Osteocyte (in vitro differentiated cells): Measurements from ENCODE around the gene TMPRSS4. TPM values are rescaled to one million over a fixed set of nuclear protein-coding genes. Genes with fewer than 3 reads are reported as not detected.

ENCODE experiments used
- DNase-seq: peaks from one replicate; pipeline ENCODE4 v3.0.0; 2021; ENCODE audit warnings: mixed read lengths; ENCODE audit not compliant: unreplicated experiment; ENCODE audit errors: extremely low spot score
- H3K27ac Mint-ChIP-seq: one replicate; pipeline ENCODE4 v1.8.0; 2021; ENCODE audit warnings: mild to moderate bottlenecking, mixed read lengths; ENCODE audit not compliant: unreplicated experiment
- H3K27me3 Mint-ChIP-seq: one replicate; pipeline ENCODE4 v1.8.0; 2021; ENCODE audit warnings: mixed read lengths; ENCODE audit not compliant: unreplicated experiment
- H3K36me3 Mint-ChIP-seq: one replicate; pipeline ENCODE4 v1.8.0; 2021; ENCODE audit warnings: mixed read lengths; ENCODE audit not compliant: unreplicated experiment
- H3K4me1 Mint-ChIP-seq: one replicate; pipeline ENCODE4 v1.8.0; 2021; ENCODE audit warnings: mixed read lengths; ENCODE audit not compliant: unreplicated experiment
- H3K4me3 Mint-ChIP-seq: one replicate; pipeline ENCODE4 v1.8.0; 2021; ENCODE audit warnings: mild to moderate bottlenecking, moderate library complexity, mixed read lengths; ENCODE audit not compliant: unreplicated experiment
- H3K9me3 Mint-ChIP-seq: one replicate; pipeline ENCODE4 v1.8.0; 2021; ENCODE audit warnings: mixed read lengths; ENCODE audit not compliant: unreplicated experiment
- total RNA-seq: library from RNA; stranded (reverse); gene quantifications from 2 replicates; pipeline ENCODE4 v1.2.1, GENCODE V29; 2021
- TF ChIP-seq, protein P1 (sequence below): fragments of 200-600 bp; sonication (generic); IDR thresholded peaks from 2 replicates; pipeline ENCODE4 v1.5.0; 2021; ENCODE audit warnings: antibody characterized with exemption, mild to moderate bottlenecking, moderate library complexity

TMPRSS4 gene
- total RNA-seq, 1 donor from 2014 or later, result not detected

DNA sequence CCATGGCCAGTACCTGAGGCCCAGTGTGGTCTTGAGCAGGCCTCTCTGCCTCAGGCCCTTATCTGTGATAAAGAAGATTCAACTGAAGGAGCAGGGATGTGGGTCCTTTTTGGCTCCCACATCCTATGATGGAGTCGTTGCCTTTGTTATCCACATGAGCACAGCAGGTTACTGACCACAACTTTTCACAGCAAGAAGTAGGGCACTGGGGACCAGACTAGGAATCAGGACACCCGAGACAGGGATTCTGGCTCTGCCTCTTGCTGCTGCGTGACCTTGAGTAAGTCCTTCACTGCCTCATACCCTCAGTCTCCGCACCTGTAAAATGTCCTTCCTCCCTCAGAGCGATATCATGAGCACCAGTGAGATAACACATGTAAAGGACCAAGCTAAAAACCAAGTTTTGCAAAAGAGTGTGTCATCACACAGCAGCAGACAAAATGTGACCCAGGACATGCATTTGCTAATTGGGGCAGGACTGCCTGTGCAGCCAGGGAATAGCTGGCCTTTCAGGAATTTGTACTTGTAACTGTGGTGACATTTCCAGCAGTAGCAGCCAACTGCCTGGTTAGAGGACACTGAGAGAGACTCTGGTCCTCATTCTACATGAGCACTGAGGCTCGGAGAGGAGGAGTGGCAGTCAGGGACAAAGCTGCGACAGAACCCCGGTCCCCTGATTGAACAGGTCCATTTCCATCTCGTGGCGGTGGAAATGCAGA lies 23.1 kb downstream of the TMPRSS4 start:
- TF ChIP-seq, protein P1, sequence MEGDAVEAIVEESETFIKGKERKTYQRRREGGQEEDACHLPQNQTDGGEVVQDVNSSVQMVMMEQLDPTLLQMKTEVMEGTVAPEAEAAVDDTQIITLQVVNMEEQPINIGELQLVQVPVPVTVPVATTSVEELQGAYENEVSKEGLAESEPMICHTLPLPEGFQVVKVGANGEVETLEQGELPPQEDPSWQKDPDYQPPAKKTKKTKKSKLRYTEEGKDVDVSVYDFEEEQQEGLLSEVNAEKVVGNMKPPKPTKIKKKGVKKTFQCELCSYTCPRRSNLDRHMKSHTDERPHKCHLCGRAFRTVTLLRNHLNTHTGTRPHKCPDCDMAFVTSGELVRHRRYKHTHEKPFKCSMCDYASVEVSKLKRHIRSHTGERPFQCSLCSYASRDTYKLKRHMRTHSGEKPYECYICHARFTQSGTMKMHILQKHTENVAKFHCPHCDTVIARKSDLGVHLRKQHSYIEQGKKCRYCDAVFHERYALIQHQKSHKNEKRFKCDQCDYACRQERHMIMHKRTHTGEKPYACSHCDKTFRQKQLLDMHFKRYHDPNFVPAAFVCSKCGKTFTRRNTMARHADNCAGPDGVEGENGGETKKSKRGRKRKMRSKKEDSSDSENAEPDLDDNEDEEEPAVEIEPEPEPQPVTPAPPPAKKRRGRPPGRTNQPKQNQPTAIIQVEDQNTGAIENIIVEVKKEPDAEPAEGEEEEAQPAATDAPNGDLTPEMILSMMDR, result no peak
- no peaks in the 10 kb centered on the region for H3K4me1 Mint-ChIP-seq
- H3K27me3 Mint-ChIP-seq, result peaks cover 22% of the 10 kb centered on the region

GRCh38 chr11:118100691-118101232 lies 23.9 kb downstream of the TMPRSS4 start:
- Mint-ChIP-seq H3K9me3 (no peaks in the 10 kb centered on the region), H3K36me3 (no peaks in the 10 kb centered on the region), H3K27me3 (peaks cover 25% of the 10 kb centered on the region), H3K4me3 (no peak overlapping the region), H3K4me1 (no peaks in the 10 kb centered on the region), H3K27ac (no peak overlapping the region)
- no peak for DNase-seq
- TF ChIP-seq, protein P1, result no peak

More for the DNA sequence above, 23.1 kb downstream of the TMPRSS4 start:
- Mint-ChIP-seq H3K9me3 (no peaks in the 10 kb centered on the region), H3K27ac (no peak overlapping the region), H3K4me3 (no peak overlapping the region), H3K36me3 (no peaks in the 10 kb centered on the region)
- DNase-seq, result no peak

GRCh38 chr11:118102721-118103261 lies 25.9 kb downstream of the TMPRSS4 start:
- TF ChIP-seq, protein P1, result no peak
- peaks cover 23% of the 10 kb centered on the region for H3K27me3 Mint-ChIP-seq
- H3K4me3 Mint-ChIP-seq, result no peak overlapping the region
- DNase-seq, result no peak
- no peaks in the 10 kb centered on the region for H3K9me3 Mint-ChIP-seq
- no peak overlapping the region for H3K27ac Mint-ChIP-seq
- H3K36me3 Mint-ChIP-seq, result no peaks in the 10 kb centered on the region
- H3K4me1 Mint-ChIP-seq, result no peaks in the 10 kb centered on the region

- TF ChIP-seq, protein P1, result no peak
- Mint-ChIP-seq H3K27me3 (peaks cover 19% of the 10 kb centered on the region), H3K9me3 (no peaks in the 10 kb centered on the region), H3K4me1 (no peaks in the 10 kb centered on the region), H3K4me3 (no peak overlapping the region), H3K36me3 (no peaks in the 10 kb centered on the region), H3K27ac (no peak overlapping the region)
- DNase-seq, result no peak
These were observed 27.6 kb downstream of the TMPRSS4 start for GRCh38 chr11:118104491-118104890.

DNA sequence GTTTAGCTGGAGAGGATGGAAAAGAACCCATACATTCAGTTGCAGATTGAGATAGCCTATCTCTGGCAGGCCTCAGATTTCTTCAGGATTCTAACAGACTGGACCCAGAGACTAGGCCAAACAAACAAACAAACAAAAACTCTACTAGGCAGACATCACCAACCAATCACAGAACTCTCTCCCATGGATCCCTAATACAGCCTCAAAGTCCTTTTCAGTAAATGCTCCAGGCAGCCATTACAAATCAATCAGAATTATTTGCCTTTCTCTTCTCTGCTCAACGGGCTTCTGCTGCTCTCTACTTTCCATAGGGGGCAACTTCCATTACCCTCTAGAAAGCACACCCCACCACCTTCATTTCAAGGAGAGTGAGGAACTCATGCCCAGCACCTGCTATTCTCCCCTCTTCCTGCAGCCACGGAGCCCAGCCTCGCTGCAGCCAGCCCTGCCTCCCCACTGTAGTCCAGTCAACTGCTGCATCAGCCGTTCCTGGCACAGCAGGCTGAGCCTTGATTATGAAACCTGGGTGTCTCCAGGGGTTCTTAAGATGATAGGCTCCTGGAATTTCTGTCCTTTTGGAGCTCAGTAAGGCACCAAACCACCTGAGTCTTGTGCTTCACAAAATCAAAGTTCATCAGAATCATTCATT lies 28.9 kb downstream of the TMPRSS4 start:
- no peak for DNase-seq
- H3K4me3 Mint-ChIP-seq, result no peak overlapping the region
- H3K36me3 Mint-ChIP-seq, result no peaks in the 10 kb centered on the region
- TF ChIP-seq, protein P1, result no peak
- H3K27ac Mint-ChIP-seq, result no peak overlapping the region
- H3K27me3 Mint-ChIP-seq, result peaks cover 19% of the 10 kb centered on the region
- no peaks in the 10 kb centered on the region for H3K9me3 Mint-ChIP-seq
- no peaks in the 10 kb centered on the region for H3K4me1 Mint-ChIP-seq
